OCI-LY7 (cell line): ENCODE data around the gene KAT2A.

ENCODE experiments used
- CTCF ChIP-seq: fragments of 200-600 bp; sonication (generic); conservative IDR thresholded peaks from 2 replicates; pipeline ENCODE4 v1.5.1; 2014; ENCODE audit warnings: mild to moderate bottlenecking, antibody characterized with exemption, low read length, moderate library complexity, mixed read lengths
- EZH2phosphoT487 ChIP-seq: fragments of 200-600 bp; sonication (generic); IDR thresholded peaks from 2 replicates; pipeline ENCODE4 v1.6.1; 2018; ENCODE audit warnings: low read depth, borderline replicate concordance, mild to moderate bottlenecking, mixed run types, antibody characterized with exemption, low read length, moderate library complexity, mixed read lengths

GRCh38 chr17:42111265-42111636, 9.9 kb downstream of the KAT2A start:
- TF ChIP-seq CTCF (no peak), EZH2phosphoT487 (no peak)
